H1 (cell line): ENCODE measurements around the gene GJC2. TPM values are rescaled to one million over a fixed set of nuclear protein-coding genes. Genes with fewer than 3 reads are reported as not detected.

Experiments
- CTCF ChIA-PET: fragments of 300-600 bp; sonication (Branson Sonifier 250); formaldehyde crosslinking; loops from one replicate; lab custom pipeline; 2021; ENCODE audit not compliant: partially characterized antibody; lab: Charles Lee
- POLR2A ChIA-PET: fragments of 300-600 bp; sonication (Branson Sonifier 250); formaldehyde crosslinking; loops from one replicate; lab custom pipeline; 2021; ENCODE audit warnings: inconsistent platforms; ENCODE audit not compliant: partially characterized antibody; lab: Charles Lee
- DNase-seq, 2 experiments: peaks; one replicate each; pipeline versions ENCODE4 v3.0.0 to v3.0.0-alpha.2; 2010 to 2022; ENCODE audit warnings: low spot score in 2 of 2, low read depth in 1 of 2, mixed read lengths in 1 of 2
- FAIRE-seq: peaks from 2 replicates; lab custom pipeline; 2011; peaks lifted over from hg19 to GRCh38; lab: Jason Lieb, UNC
- H2AFZ ChIP-seq: 2 replicates; pipeline ENCODE4 v1.8.1; 2012; ENCODE audit warnings: low read length, inconsistent platforms
- H2AK5ac ChIP-seq: 2 replicates; pipeline ENCODE4 v1.6.1; 2013; ENCODE audit warnings: low read depth, low read length
- H2BK120ac ChIP-seq: replicated peaks from 2 replicates; pipeline ENCODE3; 2013; ENCODE audit warnings: low read depth, low read length, inconsistent platforms
- H2BK12ac ChIP-seq: 2 replicates; pipeline ENCODE4 v1.6.1; 2013; ENCODE audit warnings: low read depth, low read length
- H2BK15ac ChIP-seq: 2 replicates; pipeline ENCODE4 v1.6.1; 2013; ENCODE audit warnings: low read length
- H2BK20ac ChIP-seq: 2 replicates; pipeline ENCODE4 v1.6.1; 2013; ENCODE audit warnings: low read length
- H2BK5ac ChIP-seq: 2 replicates; pipeline ENCODE4 v1.6.1; 2013; ENCODE audit warnings: low read depth, low read length
- H3K14ac ChIP-seq: 2 replicates; pipeline ENCODE4 v1.6.1; 2013; ENCODE audit warnings: inconsistent platforms; ENCODE audit not compliant: insufficient read length
- H3K18ac ChIP-seq: 2 replicates; pipeline ENCODE4 v1.6.1; 2013; ENCODE audit warnings: low read length; ENCODE audit errors: extremely low read depth
- H3K23ac ChIP-seq: 2 replicates; pipeline ENCODE4 v1.6.1; 2013; ENCODE audit warnings: inconsistent platforms; ENCODE audit not compliant: insufficient read length
- H3K23me2 ChIP-seq: 2 replicates; pipeline ENCODE4 v1.6.1; 2013; ENCODE audit warnings: low read depth, low read length
- H3K27ac ChIP-seq: 2 replicates; pipeline ENCODE4 v1.6.1; 2011; ENCODE audit warnings: low read depth, low read length, inconsistent platforms
- H3K27me3 ChIP-seq, 4 experiments: replicated peaks in 1 of 4; 1 replicate in 1 of 4; 2 replicates in 3 of 4; pipeline versions ENCODE4 v1.6.1 to v1.8.1; 2011 to 2013; ENCODE audit warnings: low read length in 3 of 4, mild to moderate bottlenecking in 3 of 4, inconsistent platforms in 2 of 4, mixed read lengths in 2 of 4, moderate library complexity in 1 of 4; ENCODE audit not compliant: control insufficient read depth in 3 of 4, insufficient read depth in 3 of 4; ENCODE audit errors: extremely low read depth in 1 of 4
- H3K36me3 ChIP-seq, 4 experiments: 2 replicates each; pipeline versions ENCODE4 v1.6.1 to v1.8.1; 2011 to 2013; ENCODE audit warnings: mild to moderate bottlenecking in 4 of 4, low read length in 3 of 4, moderate library complexity in 2 of 4, control low read depth in 1 of 4, inconsistent platforms in 1 of 4; ENCODE audit not compliant: insufficient read depth in 4 of 4, control insufficient read depth in 2 of 4
- H3K4ac ChIP-seq: replicated peaks from 2 replicates; pipeline ENCODE3; 2013; ENCODE audit warnings: low read length, low read depth, mixed read lengths, inconsistent platforms; ENCODE audit not compliant: insufficient read length
- H3K4me1 ChIP-seq, 4 experiments: replicated peaks in 1 of 4; 1 replicate in 1 of 4; 2 replicates in 3 of 4; pipeline versions ENCODE4 v1.6.1 to v1.8.1; 2011 to 2013; ENCODE audit warnings: low read length in 3 of 4, inconsistent platforms in 2 of 4, mixed read lengths in 1 of 4; ENCODE audit not compliant: insufficient read depth in 4 of 4, control insufficient read depth in 3 of 4
- H3K4me2 ChIP-seq, 2 experiments: 2 replicates each; pipeline versions ENCODE4 v1.6.1 to v1.8.1; 2011 to 2013; ENCODE audit warnings: low read depth in 2 of 2, low read length in 2 of 2, control low read depth in 1 of 2, inconsistent platforms in 1 of 2, mild to moderate bottlenecking in 1 of 2; ENCODE audit not compliant: insufficient read depth in 1 of 2
- H3K4me3 ChIP-seq, 4 experiments: fragments of 200-600, 300-600 bp in 1 of 4; sonication (generic), shearing (Covaris generic), sonication (Bioruptor Twin) in 1 of 4; 2 replicates each; pipeline versions ENCODE4 v1.5.1 to v1.8.1; 2011 to 2016; ENCODE audit warnings: low read length in 4 of 4, low read depth in 3 of 4, control low read depth in 2 of 4, inconsistent platforms in 2 of 4, mild to moderate bottlenecking in 2 of 4, mixed read lengths in 1 of 4, moderate library complexity in 1 of 4; ENCODE audit not compliant: insufficient read depth in 2 of 4; ENCODE audit errors: extremely low read depth in 1 of 4
- H3K56ac ChIP-seq: replicated peaks from 2 replicates; pipeline ENCODE3; 2013; ENCODE audit warnings: low read depth, mild to moderate bottlenecking, mixed read lengths, low read length, inconsistent platforms; ENCODE audit not compliant: insufficient read length
- H3K79me1 ChIP-seq: 2 replicates; pipeline ENCODE4 v1.6.1; 2013; ENCODE audit warnings: low read depth, low read length, control low read depth
- H3K79me2 ChIP-seq, 2 experiments: 2 replicates each; pipeline versions ENCODE4 v1.6.1 to v1.8.1; 2012 to 2013; ENCODE audit warnings: low read length in 2 of 2, mild to moderate bottlenecking in 2 of 2, inconsistent platforms in 1 of 2; ENCODE audit not compliant: insufficient read depth in 2 of 2, control insufficient read depth in 1 of 2
- H3K9ac ChIP-seq, 4 experiments: replicated peaks in 1 of 4; 1 replicate in 1 of 4; 2 replicates in 3 of 4; pipeline versions ENCODE4 v1.6.1 to v1.8.1; 2011 to 2013; ENCODE audit warnings: low read depth in 3 of 4, low read length in 3 of 4, control low read depth in 2 of 4, mild to moderate bottlenecking in 2 of 4, moderate library complexity in 2 of 4, inconsistent platforms in 1 of 4; ENCODE audit errors: extremely low read depth in 1 of 4
- H3K9me3 ChIP-seq, 2 experiments: 2 replicates each; pipeline versions ENCODE4 v1.6.1 to v1.8.1; 2012 to 2013; ENCODE audit warnings: mild to moderate bottlenecking in 2 of 2, moderate library complexity in 2 of 2, control low read depth in 1 of 2, inconsistent platforms in 1 of 2, low read depth in 1 of 2, low read length in 1 of 2, mixed read lengths in 1 of 2; ENCODE audit not compliant: insufficient read depth in 2 of 2
- H4K20me1 ChIP-seq, 2 experiments: replicated peaks in 1 of 2; 2 replicates each; pipeline versions ENCODE3 to v1.8.1; 2011 to 2013; ENCODE audit warnings: inconsistent platforms in 2 of 2, low read length in 2 of 2, mild to moderate bottlenecking in 1 of 2; ENCODE audit not compliant: insufficient read depth in 2 of 2, control insufficient read depth in 1 of 2
- H4K5ac ChIP-seq: 2 replicates; pipeline ENCODE4 v1.6.1; 2013; ENCODE audit warnings: low read length, low read depth, mixed read lengths, inconsistent platforms; ENCODE audit not compliant: insufficient read length
- H4K8ac ChIP-seq: 2 replicates; pipeline ENCODE4 v1.8.0; 2013; ENCODE audit warnings: mild to moderate bottlenecking, moderate library complexity, low read length, inconsistent platforms; ENCODE audit not compliant: insufficient read depth; ENCODE audit errors: extremely low read depth
- H4K91ac ChIP-seq: replicated peaks from 2 replicates; pipeline ENCODE3; 2013; ENCODE audit warnings: low read length, mixed read lengths, inconsistent platforms; ENCODE audit not compliant: insufficient read length
- WGBS, 2 experiments: shearing (Covaris generic) in 1 of 2; methylation state at CpG; one replicate each; pipeline versions ENCODE4 v1.1.6 to v1.1.7; 2013 to 2015; ENCODE audit warnings: low lambda C conversion rate in 2 of 2, mixed read lengths in 2 of 2, inconsistent platforms in 1 of 2, low coverage in 1 of 2, missing lambda C conversion rate in 1 of 2; ENCODE audit not compliant: insufficient replicate concordance in 2 of 2, insufficient coverage in 1 of 2, insufficient read length in 1 of 2; ENCODE audit errors: extremely low coverage in 1 of 2, missing lambda C conversion rate in 1 of 2; 5-methylcytosine and 5-hydroxymethylcytosine counted together
- polyA plus RNA-seq, 7 experiments: library from polyadenylated mRNA; depleted of rRNA in 3 of 7; stranded (reverse) in 5 of 7; unstranded in 2 of 7; fragments of >200 nt in 5 of 7; fragments of 200-250 nt in 2 of 7; gene quantifications; 1 replicate in 5 of 7; 2 replicates in 1 of 7; 4 replicates in 1 of 7; pipeline versions ENCODE4 v1.2.1 to v1.2.3, GENCODE V29; 2011 to 2013; ENCODE audit warnings: missing spikeins in 2 of 7, mixed read lengths in 2 of 7
- total RNA-seq: library from RNA; stranded (reverse); fragmentation: NEBNext Ultra II Directional; extraction: Animal tissue kit (Norgen Biotek cat#: 25700); gene quantifications from 2 replicates; pipeline ENCODE4 v1.2.1, GENCODE V29; 2021
- TF ChIP-seq, protein P1 (sequence below): IDR thresholded peaks from 2 replicates; pipeline ENCODE4 v1.6.1; 2012; ENCODE audit warnings: inconsistent platforms

GJC2 gene
- total and polyA plus RNA-seq, 2 of the 8 experiments (the other 6 are each of a cell fraction or from before 2014, with no cell fraction given), result 0.17 to 0.54 TPM

DNA sequence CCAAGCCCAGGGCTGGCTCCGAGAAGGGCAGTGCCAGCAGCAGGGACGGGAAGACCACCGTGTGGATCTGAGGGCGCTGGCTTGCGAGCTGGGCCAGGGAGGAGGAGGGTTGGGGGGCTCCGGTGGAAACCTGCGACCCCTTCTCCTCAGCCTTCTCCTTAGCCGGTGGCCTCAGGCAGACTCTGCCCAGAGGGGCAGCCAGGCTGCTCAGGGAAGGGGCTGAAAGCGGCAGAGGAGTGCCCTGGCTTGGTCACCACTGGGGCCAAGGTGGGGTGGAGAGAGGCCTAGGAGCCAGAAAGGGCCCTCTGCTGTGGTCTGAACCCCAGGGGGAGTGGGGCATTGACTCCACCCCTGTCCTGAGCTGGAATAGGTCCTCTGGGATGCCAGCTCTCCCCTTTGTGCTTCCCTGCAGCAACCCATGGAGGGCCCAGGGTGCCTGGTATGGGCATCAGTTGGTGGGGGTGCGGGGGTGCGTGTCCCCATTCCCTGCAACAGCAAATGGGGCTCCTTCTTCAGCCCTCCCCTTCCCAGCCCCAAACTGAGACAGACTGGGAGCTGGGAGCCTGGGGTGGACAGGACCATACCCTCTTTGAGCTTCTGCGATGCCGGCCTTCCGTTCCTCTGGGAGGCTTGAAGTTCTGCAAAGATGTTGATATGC, 9.4 kb downstream of the GJC2 start:
- Histone ChIP-seq H3K36me3 (no peaks in the 10 kb centered on the region), H3K27me3 (peaks cover 0 to 5% (median 1%) of the 10 kb centered on the region in 4 experiments; a peak in 4 of 7 replicates), H3K4ac (no peak overlapping the region), H2BK120ac (no peak overlapping the region), H2BK5ac (no peak overlapping the region), H2BK20ac (no peak overlapping the region), H3K18ac (no peak overlapping the region), H3K23ac (no peak overlapping the region), H2AK5ac (no peak overlapping the region), H3K27ac (no peak overlapping the region), H3K4me1 (peaks cover 0 to 9% (median 6%) of the 10 kb centered on the region in 4 experiments; a peak in 6 of 7 replicates), H3K9ac (no peak overlapping the region), H2BK12ac (no peak overlapping the region), H4K8ac (peak overlapping the region; percentile 89; the same call in 1 of the 2 replicates), H4K91ac (no peak overlapping the region), H4K20me1 (peaks cover 1 to 3% of the 10 kb centered on the region in 2 experiments), H3K56ac (no peak overlapping the region), H3K23me2 (no peaks in the 10 kb centered on the region), H3K4me3 (no peak overlapping the region), H3K14ac (no peak overlapping the region), H2BK15ac (no peak overlapping the region), H2AFZ (no peak overlapping the region), H4K5ac (no peak overlapping the region), H3K79me1 (0 out of 2 replicates have a peak, but pooled peaks cover 2% of the 10 kb centered on the region), H3K79me2 (no peaks in the 10 kb centered on the region), H3K4me2 (no peak overlapping the region; a peak in 1 of 4 replicates), H3K9me3 (no peaks in the 10 kb centered on the region)
- WGBS, 2 experiments, result 88% methylated on average over 9 of the region's 14 CpGs; no CpG with 5 or more reads in 1 of the 2 experiments
- ChIA-PET CTCF (interaction anchor here (0.6 to 1.3 kb wide), 4 partner anchors 19 to 154 kb away, joined by 3 to 4 read pairs (median 4); no protein-coding TSS in a partner anchor), POLR2A (interaction anchor here (0.6 to 2.3 kb wide), 2 partner anchors 19 to 332 kb away, joined by 3 to 7 read pairs; partner anchors contain the start of gene GUK1)
- TF ChIP-seq, protein P1, sequence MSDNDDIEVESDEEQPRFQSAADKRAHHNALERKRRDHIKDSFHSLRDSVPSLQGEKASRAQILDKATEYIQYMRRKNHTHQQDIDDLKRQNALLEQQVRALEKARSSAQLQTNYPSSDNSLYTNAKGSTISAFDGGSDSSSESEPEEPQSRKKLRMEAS, result no peak
- DNase-seq (no peak), FAIRE-seq (no peak)
